OCI-LY3 (cell line): ENCODE measurements around the gene SLC25A5.

ENCODE experiments used
- EZH2phosphoT487 ChIP-seq: fragments of 200-600 bp; shearing (Covaris generic); IDR thresholded peaks from 2 replicates; pipeline ENCODE4 v1.6.1; 2018; ENCODE audit warnings: antibody characterized with exemption, mixed run types, low read depth
- TF ChIP-seq, protein P1 (sequence below): fragments of 200-600, 300-600 bp; sonication (generic); IDR thresholded peaks from 2 replicates; pipeline ENCODE4 v1.5.1; 2014; ENCODE audit warnings: antibody characterized with exemption, low read length, low read depth

DNA sequence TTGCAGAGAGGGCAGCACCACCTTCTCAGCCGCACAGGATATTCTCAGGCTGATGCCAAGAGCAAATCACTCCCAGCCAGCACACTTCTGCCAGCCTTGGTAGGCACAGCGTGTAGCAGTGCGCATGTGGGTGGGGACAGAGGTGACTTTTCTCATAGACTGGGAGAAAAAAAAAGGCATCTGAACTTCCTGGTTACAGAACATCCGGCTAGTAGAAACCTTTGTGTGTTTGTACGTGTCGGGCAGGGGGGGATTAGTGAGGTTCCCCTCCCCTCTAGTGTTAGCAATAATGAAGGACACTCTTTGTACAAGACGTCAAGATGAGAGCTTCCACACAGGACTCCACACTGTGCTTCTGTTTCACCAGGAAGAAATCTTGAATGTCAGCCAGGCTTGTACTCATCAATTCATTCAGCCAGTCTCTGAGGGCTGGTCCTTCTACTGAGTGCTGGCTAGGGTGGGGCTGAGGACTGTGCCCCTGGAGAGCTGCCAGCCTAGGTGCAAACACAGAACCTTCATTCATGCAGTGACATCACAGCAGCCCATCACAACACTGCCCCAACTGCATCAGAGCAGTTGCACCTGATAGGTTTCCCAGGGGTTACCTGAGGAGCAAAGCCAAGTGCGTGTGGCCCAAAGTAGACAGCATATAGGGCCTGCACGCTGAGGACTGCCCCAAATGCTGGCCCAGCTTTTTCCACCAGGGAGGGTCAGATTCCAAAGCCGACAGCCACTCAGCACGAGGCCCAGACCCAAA is 34.7 kb downstream of the SLC25A5 start:
- TF ChIP-seq, protein P1, sequence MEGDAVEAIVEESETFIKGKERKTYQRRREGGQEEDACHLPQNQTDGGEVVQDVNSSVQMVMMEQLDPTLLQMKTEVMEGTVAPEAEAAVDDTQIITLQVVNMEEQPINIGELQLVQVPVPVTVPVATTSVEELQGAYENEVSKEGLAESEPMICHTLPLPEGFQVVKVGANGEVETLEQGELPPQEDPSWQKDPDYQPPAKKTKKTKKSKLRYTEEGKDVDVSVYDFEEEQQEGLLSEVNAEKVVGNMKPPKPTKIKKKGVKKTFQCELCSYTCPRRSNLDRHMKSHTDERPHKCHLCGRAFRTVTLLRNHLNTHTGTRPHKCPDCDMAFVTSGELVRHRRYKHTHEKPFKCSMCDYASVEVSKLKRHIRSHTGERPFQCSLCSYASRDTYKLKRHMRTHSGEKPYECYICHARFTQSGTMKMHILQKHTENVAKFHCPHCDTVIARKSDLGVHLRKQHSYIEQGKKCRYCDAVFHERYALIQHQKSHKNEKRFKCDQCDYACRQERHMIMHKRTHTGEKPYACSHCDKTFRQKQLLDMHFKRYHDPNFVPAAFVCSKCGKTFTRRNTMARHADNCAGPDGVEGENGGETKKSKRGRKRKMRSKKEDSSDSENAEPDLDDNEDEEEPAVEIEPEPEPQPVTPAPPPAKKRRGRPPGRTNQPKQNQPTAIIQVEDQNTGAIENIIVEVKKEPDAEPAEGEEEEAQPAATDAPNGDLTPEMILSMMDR = no peak
- no peak for TF ChIP-seq EZH2phosphoT487
